GM12878 (cell line): ENCODE data around the gene MCC.

ENCODE experiments used
- CTCF ChIP-seq, 3 experiments: IDR thresholded peaks in 2 of 3; conservative IDR thresholded peaks in 1 of 3; 2 replicates each; pipeline ENCODE4 v1.5.1; 2011; ENCODE audit warnings: low read depth in 3 of 3, low read length in 3 of 3, mild to moderate bottlenecking in 3 of 3, control low read depth in 2 of 3, moderate library complexity in 2 of 3, inconsistent platforms in 1 of 3, mixed read lengths in 1 of 3; ENCODE audit not compliant: control insufficient read depth in 2 of 3, insufficient read depth in 1 of 3; ENCODE audit errors: extremely low read depth in 1 of 3
- HDAC6 ChIP-seq: fragments of 200-600 bp; sonication (generic); IDR thresholded peaks from one replicate; pipeline ENCODE4 v1.8.0; 2017; ENCODE audit warnings: antibody characterized with exemption; ENCODE audit not compliant: unreplicated experiment
- MXI1 ChIP-seq: fragments of 150-350 bp; IDR thresholded peaks from 2 replicates; pipeline ENCODE4 v1.6.1; 2011; ENCODE audit warnings: low read depth, mild to moderate bottlenecking, inconsistent platforms, low read length, improper control_type of control experiment
- PAX8 ChIP-seq: fragments of 450-650 bp; IDR thresholded peaks from 2 replicates; pipeline ENCODE4 v1.6.1; 2017; ENCODE audit warnings: mild to moderate bottlenecking, moderate library complexity
- POLR2AphosphoS5 ChIP-seq: IDR thresholded peaks from 2 replicates; pipeline ENCODE4 v1.6.1; 2011; ENCODE audit warnings: mild to moderate bottlenecking, low read length, inconsistent platforms
- SMAD1 ChIP-seq: fragments of 450-650 bp; IDR thresholded peaks from 2 replicates; pipeline ENCODE4 v1.6.1; 2018; ENCODE audit warnings: mild to moderate bottlenecking, low read depth; ENCODE audit not compliant: partially characterized antibody
- SMC3 ChIP-seq: IDR thresholded peaks from 2 replicates; pipeline ENCODE4 v1.6.1; 2011; ENCODE audit warnings: low read length, improper control_type of control experiment, borderline replicate concordance
- ZBED1 ChIP-seq: IDR thresholded peaks from 2 replicates; pipeline ENCODE4 v1.6.1; 2016; ENCODE audit warnings: borderline replicate concordance

GRCh38 chr5:113157886-113158285, 330.4 kb downstream of the MCC start:
- TF ChIP-seq PAX8 (no peak), CTCF (IDR thresholded peaks at IDR 0.05 in 2 of 3, conservative IDR thresholded peaks at IDR 0.05 in 1 of 3; ENCODE audit: control insufficient read depth in 2 of 3, extremely low read depth in 1 of 3, insufficient read depth in 1 of 3, low read depth in 3 of 3, low read length in 3 of 3) (no peak), POLR2AphosphoS5 (no peak), SMC3 (no peak), MXI1 (no peak), SMAD1 (no peak), ZBED1 (no peak), HDAC6 (no peak)
